Measurements from ENCODE around the gene SEPTIN5. TPM values are rescaled to one million over a fixed set of nuclear protein-coding genes. Genes with fewer than 3 reads are reported as not detected.

Gene SEPTIN5
- total and polyA plus RNA-seq, 9 of the 15 experiments (the other 6 are each of a cell fraction or from before 2014, with no cell fraction given): 0.03 to 195 (median 119) TPM

- TF ChIP-seq ZMIZ1 (IDR thresholded peaks at IDR 0.05; ENCODE audit: low read depth in 2 of 2, low read length in 2 of 2) (peak; percentile 40 to 57; a peak in 2 of 4 replicates), ARNT (IDR thresholded peaks at IDR 0.05) (0 out of 4 replicates have a peak, but pooled peaks of 1 of the 2 experiments have one; percentile 51), ATF1 (CRISPR knock-in tag; IDR thresholded peaks at IDR 0.05) (no peak), ATF1 (tag; IDR thresholded peaks at IDR 0.05) (peak; percentile 64), ZBTB9 (CRISPR knock-in tag; IDR thresholded peaks at IDR 0.05) (peak; percentile 77; the same call in 1 of the 2 replicates), PHB (CRISPR knock-in tag; IDR thresholded peaks at IDR 0.05) (no peak), HMGN3 (IDR thresholded peaks at IDR 0.05; ENCODE audit: borderline replicate concordance, extremely low read depth, insufficient read length, low read depth, low read length) (peak; percentile 85), THRAP3 (IDR thresholded peaks at IDR 0.05; ENCODE audit: borderline replicate concordance) (no peak), ZFP91 (CRISPR knock-in tag; IDR thresholded peaks at IDR 0.05) (no peak), NCOR1 (IDR thresholded peaks at IDR 0.05) (no peak), ZFP36 (IDR thresholded peaks at IDR 0.05; ENCODE audit: low read depth, low read length, partially characterized antibody) (peak; percentile 6), PML (IDR thresholded peaks at IDR 0.05; ENCODE audit: low read length) (0 out of 2 replicates have a peak, but pooled peaks have one; percentile 44), GABPB1 (CRISPR knock-in tag; IDR thresholded peaks at IDR 0.05) (peak; percentile 46; the same call in 1 of the 2 replicates), CBX3 (IDR thresholded peaks at IDR 0.05; ENCODE audit: borderline replicate concordance in 1 of 2, low read length in 2 of 2) (peak in 1 of 2 experiments; percentile 60; a peak in 1 of 3 replicates), ZNF583 (CRISPR knock-in tag; IDR thresholded peaks at IDR 0.05) (peak; percentile 29; the same call in 1 of the 2 replicates), SMAD3 (CRISPR knock-in tag; conservative IDR thresholded peaks at IDR 0.05) (0 out of 2 replicates have a peak, but pooled peaks have one; percentile 40), RBBP5 (IDR thresholded peaks at IDR 0.05; ENCODE audit: borderline replicate concordance, insufficient read depth, low read length, poor library complexity, severe bottlenecking) (no peak), HNRNPUL1 (IDR thresholded peaks at IDR 0.05; ENCODE audit: low read length) (no peak), NFIX (CRISPR knock-in tag; IDR thresholded peaks at IDR 0.05; ENCODE audit: low read depth) (0 out of 2 replicates have a peak, but pooled peaks have one; percentile 22)
- TF ChIP-seq, protein P1, sequence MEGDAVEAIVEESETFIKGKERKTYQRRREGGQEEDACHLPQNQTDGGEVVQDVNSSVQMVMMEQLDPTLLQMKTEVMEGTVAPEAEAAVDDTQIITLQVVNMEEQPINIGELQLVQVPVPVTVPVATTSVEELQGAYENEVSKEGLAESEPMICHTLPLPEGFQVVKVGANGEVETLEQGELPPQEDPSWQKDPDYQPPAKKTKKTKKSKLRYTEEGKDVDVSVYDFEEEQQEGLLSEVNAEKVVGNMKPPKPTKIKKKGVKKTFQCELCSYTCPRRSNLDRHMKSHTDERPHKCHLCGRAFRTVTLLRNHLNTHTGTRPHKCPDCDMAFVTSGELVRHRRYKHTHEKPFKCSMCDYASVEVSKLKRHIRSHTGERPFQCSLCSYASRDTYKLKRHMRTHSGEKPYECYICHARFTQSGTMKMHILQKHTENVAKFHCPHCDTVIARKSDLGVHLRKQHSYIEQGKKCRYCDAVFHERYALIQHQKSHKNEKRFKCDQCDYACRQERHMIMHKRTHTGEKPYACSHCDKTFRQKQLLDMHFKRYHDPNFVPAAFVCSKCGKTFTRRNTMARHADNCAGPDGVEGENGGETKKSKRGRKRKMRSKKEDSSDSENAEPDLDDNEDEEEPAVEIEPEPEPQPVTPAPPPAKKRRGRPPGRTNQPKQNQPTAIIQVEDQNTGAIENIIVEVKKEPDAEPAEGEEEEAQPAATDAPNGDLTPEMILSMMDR (IDR thresholded peaks at IDR 0.05 in 2 of 3, conservative IDR thresholded peaks at IDR 0.05 in 1 of 3; ENCODE audit: insufficient read depth in 2 of 3, low read depth in 1 of 3, low read length in 3 of 3): peak; percentile 98 to 100 (median 99)
These were observed 34.7 kb upstream of the SEPTIN5 start (continued) for GRCh38 chr22:19679522-19680101.
